Nucleus accumbens (tissue), 56 donors: ENCODE data around the gene GDPD5.

Source experiments
- DNase-seq, 56 donors: peaks; one replicate each; lab custom pipeline; 2025; lab: John Stamatoyannopoulos, UW

Gene GDPD5

GRCh38 chr11:75537740-75538139, 12.0 kb upstream of the GDPD5 start:
- no peak for DNase-seq

- DNase-seq: no peak
These were observed 11.3 kb upstream of the GDPD5 start for GRCh38 chr11:75536786-75537641.

- no peak for DNase-seq
These were observed 9.3 kb upstream of the GDPD5 start for GRCh38 chr11:75535071-75535470.

- DNase-seq: no peak
These were observed 8.7 kb upstream of the GDPD5 start for GRCh38 chr11:75534259-75535069.

- no peak for DNase-seq
These were observed 8.1 kb upstream of the GDPD5 start for GRCh38 chr11:75533896-75534258.

- peak in 45 of 56 donors; percentile 12 to 81 (median 40) for DNase-seq
These were observed 6.7 kb upstream of the GDPD5 start for GRCh38 chr11:75532200-75533048.

GRCh38 chr11:75531325-75531724, 5.6 kb upstream of the GDPD5 start:
- DNase-seq: no peak

- no peak for DNase-seq
These were observed 4.8 kb upstream of the GDPD5 start for GRCh38 chr11:75530577-75530976.

- DNase-seq: no peak
These were observed 2.4 kb upstream of the GDPD5 start for GRCh38 chr11:75527938-75528735.

GRCh38 chr11:75527130-75527529, 1.4 kb upstream of the GDPD5 start:
- no peak for DNase-seq

- no peak for DNase-seq
These were observed 426 bp upstream of the GDPD5 start for GRCh38 chr11:75526192-75526541.

GRCh38 chr11:75524665-75525432, 892 bp downstream of the GDPD5 start:
- peak in 7 of 56 donors; percentile 7 to 41 (median 18) for DNase-seq

GRCh38 chr11:75523811-75524664, 1.7 kb downstream of the GDPD5 start:
- DNase-seq: no peak

GRCh38 chr11:75523189-75523588, 2.6 kb downstream of the GDPD5 start:
- DNase-seq: no peak

- no peak for DNase-seq
These were observed 3.3 kb downstream of the GDPD5 start for GRCh38 chr11:75522286-75523044.

- DNase-seq: peak in 7 of 56 donors; percentile 13 to 32 (median 22)
These were observed 5.1 kb downstream of the GDPD5 start for GRCh38 chr11:75520688-75521087.
